Testis (tissue), 2 donors: Measurements from ENCODE around the gene CASK.

Experiments used
- CTCF ChIP-seq, 3 experiments: fragments of 450-650 bp in 2 of 3; fragments of 200-600 bp in 1 of 3; sonication (generic) in 1 of 3; IDR thresholded peaks; one replicate each; pipeline ENCODE4 v1.5.1; 2016 to 2019; ENCODE audit warnings: antibody characterized with exemption in 3 of 3, mild to moderate bottlenecking in 2 of 3, moderate library complexity in 1 of 3
- POLR2A ChIP-seq: fragments of 450-650 bp; IDR thresholded peaks from one replicate; pipeline ENCODE4 v1.6.1; 2017; ENCODE audit warnings: antibody characterized with exemption, mild to moderate bottlenecking, moderate library complexity

- TF ChIP-seq POLR2A: no peak
- TF ChIP-seq CTCF (IDR thresholded peaks at IDR 0.05): no peak
Observed at GRCh38 chrX:41619221-41619620, 304.1 kb downstream of the CASK start.
